Immature natural killer cell (primary cell): ENCODE results near the gene DHCR24. TPM values are rescaled to one million over a fixed set of nuclear protein-coding genes. Genes with fewer than 3 reads are reported as not detected.

Experiments used
- DNase-seq, 3 donors: peaks; one replicate each; pipeline ENCODE4 v3.0.0; 2022; ENCODE audit warnings: mixed read lengths in 1 of 3
- H3K27ac Mint-ChIP-seq, 6 donors: one replicate each; pipeline ENCODE4 v1.8.0; 2020; ENCODE audit warnings: mixed read lengths in 6 of 6, mild to moderate bottlenecking in 5 of 6, inconsistent platforms in 4 of 6, moderate library complexity in 3 of 6
- H3K27me3 Mint-ChIP-seq, 3 donors: one replicate each; pipeline ENCODE4 v1.8.0; 2020 to 2021; ENCODE audit warnings: low read depth in 3 of 3, mild to moderate bottlenecking in 3 of 3, mixed read lengths in 3 of 3, moderate library complexity in 3 of 3, inconsistent platforms in 1 of 3
- H3K36me3 Mint-ChIP-seq, 3 donors: one replicate each; pipeline ENCODE4 v1.8.0; 2020; ENCODE audit warnings: mixed read lengths in 3 of 3, inconsistent platforms in 2 of 3, mild to moderate bottlenecking in 2 of 3
- H3K4me1 Mint-ChIP-seq, 2 donors: one replicate each; pipeline ENCODE4 v1.8.0; 2020; ENCODE audit warnings: inconsistent platforms in 2 of 2, mild to moderate bottlenecking in 2 of 2, mixed read lengths in 2 of 2, moderate library complexity in 1 of 2
- H3K4me3 Mint-ChIP-seq, 5 donors: one replicate each; pipeline ENCODE4 v1.8.0; 2020; ENCODE audit warnings: mild to moderate bottlenecking in 5 of 5, mixed read lengths in 5 of 5, inconsistent platforms in 3 of 5, moderate library complexity in 3 of 5
- H3K9me3 Mint-ChIP-seq, 6 donors: one replicate each; pipeline ENCODE4 v1.8.0; 2020; ENCODE audit warnings: mild to moderate bottlenecking in 6 of 6, mixed read lengths in 6 of 6, inconsistent platforms in 4 of 6, moderate library complexity in 3 of 6
- polyA plus RNA-seq, 3 donors: library from polyadenylated mRNA; unstranded; fragments of 300-500 nt; fragmentation: Illumina TruSeq; gene quantifications; one replicate each; pipeline ENCODE4 v1.2.3, GENCODE V29; 2021

The DHCR24 gene
- polyA plus RNA-seq, 3 donors from 2014 or later: 15.4 to 23.8 (median 17.0) TPM

- Mint-ChIP-seq H3K4me1 (peaks cover 0 to 2% of the 10 kb centered on the region in 2 donors), H3K27me3 (peaks cover 0 to 2% (median 0%) of the 10 kb centered on the region in 3 donors), H3K9me3 (no peaks in the 10 kb centered on the region), H3K27ac (peak overlapping the region in 1 of 6 donors; percentile 4), H3K36me3 (peaks cover 2 to 30% (median 13%) of the 10 kb centered on the region in 3 donors), H3K4me3 (no peak overlapping the region)
- no peak for DNase-seq
These were observed 33.8 kb downstream of the DHCR24 start for GRCh38 chr1:54853096-54853792.

- Mint-ChIP-seq H3K9me3 (no peaks in the 10 kb centered on the region), H3K36me3 (peaks cover 4 to 30% (median 14%) of the 10 kb centered on the region in 3 donors), H3K27me3 (peaks cover 0 to 2% (median 0%) of the 10 kb centered on the region in 3 donors), H3K4me3 (no peak overlapping the region), H3K27ac (no peak overlapping the region), H3K4me1 (no peaks in the 10 kb centered on the region)
- no peak for DNase-seq
These were observed 35.0 kb downstream of the DHCR24 start for GRCh38 chr1:54851936-54852524.

- no peak for DNase-seq
- no peak overlapping the region for H3K27ac Mint-ChIP-seq
- H3K36me3 Mint-ChIP-seq: peaks cover 4 to 30% (median 10%) of the 10 kb centered on the region in 3 donors
- H3K27me3 Mint-ChIP-seq: peaks cover 0 to 2% (median 0%) of the 10 kb centered on the region in 3 donors
- no peaks in the 10 kb centered on the region for H3K9me3 Mint-ChIP-seq
- H3K4me1 Mint-ChIP-seq: no peaks in the 10 kb centered on the region
- no peak overlapping the region for H3K4me3 Mint-ChIP-seq
These were observed 35.6 kb downstream of the DHCR24 start for GRCh38 chr1:54851406-54851805.

GRCh38 chr1:54850737-54851136 is 36.3 kb downstream of the DHCR24 start:
- Mint-ChIP-seq H3K4me3 (no peak overlapping the region), H3K27me3 (no peaks in the 10 kb centered on the region), H3K36me3 (peaks cover 4 to 27% (median 10%) of the 10 kb centered on the region in 3 donors), H3K4me1 (no peaks in the 10 kb centered on the region), H3K9me3 (no peaks in the 10 kb centered on the region), H3K27ac (peak overlapping the region in 1 of 6 donors; percentile 7)
- no peak for DNase-seq

- peaks cover 4 to 27% (median 10%) of the 10 kb centered on the region in 3 donors for H3K36me3 Mint-ChIP-seq
- no peaks in the 10 kb centered on the region for H3K27me3 Mint-ChIP-seq
- H3K4me3 Mint-ChIP-seq: no peak overlapping the region
- H3K4me1 Mint-ChIP-seq: no peaks in the 10 kb centered on the region
- no peak for DNase-seq
- no peaks in the 10 kb centered on the region for H3K9me3 Mint-ChIP-seq
- H3K27ac Mint-ChIP-seq: peak overlapping the region in 1 of 6 donors; percentile 7
These were observed 36.8 kb downstream of the DHCR24 start for GRCh38 chr1:54850069-54850730.

- no peaks in the 10 kb centered on the region for H3K27me3 Mint-ChIP-seq
- no peaks in the 10 kb centered on the region for H3K4me1 Mint-ChIP-seq
- H3K9me3 Mint-ChIP-seq: no peaks in the 10 kb centered on the region
- H3K4me3 Mint-ChIP-seq: no peak overlapping the region
- peak overlapping the region in 1 of 6 donors; percentile 16 for H3K27ac Mint-ChIP-seq
- DNase-seq: no peak
- H3K36me3 Mint-ChIP-seq: peaks cover 4 to 27% (median 10%) of the 10 kb centered on the region in 3 donors
These were observed 37.6 kb downstream of the DHCR24 start for GRCh38 chr1:54849219-54850068.

- no peak for DNase-seq
- peaks cover 9 to 23% (median 13%) of the 10 kb centered on the region in 3 donors for H3K36me3 Mint-ChIP-seq
- H3K27me3 Mint-ChIP-seq: peaks cover 0 to 3% (median 0%) of the 10 kb centered on the region in 3 donors
- H3K4me1 Mint-ChIP-seq: no peaks in the 10 kb centered on the region
- no peak overlapping the region for H3K4me3 Mint-ChIP-seq
- peak overlapping the region in 1 of 6 donors; percentile 17 for H3K27ac Mint-ChIP-seq
- no peaks in the 10 kb centered on the region for H3K9me3 Mint-ChIP-seq
These were observed 38.7 kb downstream of the DHCR24 start for GRCh38 chr1:54848134-54848948.

GRCh38 chr1:54846716-54847284 is 40.2 kb downstream of the DHCR24 start:
- H3K36me3 Mint-ChIP-seq: peaks cover 17 to 30% (median 22%) of the 10 kb centered on the region in 3 donors
- no peak for DNase-seq
- peaks cover 0 to 3% (median 0%) of the 10 kb centered on the region in 3 donors for H3K27me3 Mint-ChIP-seq
- H3K4me3 Mint-ChIP-seq: no peak overlapping the region
- peak overlapping the region in 1 of 6 donors; percentile 46 for H3K27ac Mint-ChIP-seq
- no peaks in the 10 kb centered on the region for H3K4me1 Mint-ChIP-seq
- no peaks in the 10 kb centered on the region for H3K9me3 Mint-ChIP-seq

GRCh38 chr1:54846301-54846700 is 40.7 kb downstream of the DHCR24 start:
- no peaks in the 10 kb centered on the region for H3K9me3 Mint-ChIP-seq
- peaks cover 18 to 35% (median 22%) of the 10 kb centered on the region in 3 donors for H3K36me3 Mint-ChIP-seq
- no peak overlapping the region for H3K4me3 Mint-ChIP-seq
- DNase-seq: no peak
- no peaks in the 10 kb centered on the region for H3K4me1 Mint-ChIP-seq
- peaks cover 0 to 3% (median 0%) of the 10 kb centered on the region in 3 donors for H3K27me3 Mint-ChIP-seq
- H3K27ac Mint-ChIP-seq: peak overlapping the region in 1 of 6 donors; percentile 23

GRCh38 chr1:54845772-54846171 is 41.2 kb downstream of the DHCR24 start:
- Mint-ChIP-seq H3K27me3 (peaks cover 0 to 3% (median 0%) of the 10 kb centered on the region in 3 donors), H3K36me3 (peaks cover 22 to 40% (median 23%) of the 10 kb centered on the region in 3 donors), H3K9me3 (no peaks in the 10 kb centered on the region), H3K27ac (no peak overlapping the region), H3K4me3 (no peak overlapping the region), H3K4me1 (no peaks in the 10 kb centered on the region)
- no peak for DNase-seq

- no peak for DNase-seq
- H3K36me3 Mint-ChIP-seq: peaks cover 22 to 46% (median 26%) of the 10 kb centered on the region in 3 donors
- no peaks in the 10 kb centered on the region for H3K4me1 Mint-ChIP-seq
- peak overlapping the region in 1 of 6 donors; percentile 55 for H3K27ac Mint-ChIP-seq
- no peaks in the 10 kb centered on the region for H3K9me3 Mint-ChIP-seq
- no peak overlapping the region for H3K4me3 Mint-ChIP-seq
- H3K27me3 Mint-ChIP-seq: peaks cover 0 to 3% (median 0%) of the 10 kb centered on the region in 3 donors
These were observed 42.4 kb downstream of the DHCR24 start for GRCh38 chr1:54844564-54844963.

GRCh38 chr1:54843449-54843848 is 43.5 kb downstream of the DHCR24 start:
- no peak for DNase-seq
- H3K27ac Mint-ChIP-seq: no peak overlapping the region
- no peaks in the 10 kb centered on the region for H3K4me1 Mint-ChIP-seq
- peaks cover 25 to 45% (median 26%) of the 10 kb centered on the region in 3 donors for H3K36me3 Mint-ChIP-seq
- H3K27me3 Mint-ChIP-seq: peaks cover 0 to 3% (median 0%) of the 10 kb centered on the region in 3 donors
- no peaks in the 10 kb centered on the region for H3K9me3 Mint-ChIP-seq
- H3K4me3 Mint-ChIP-seq: no peak overlapping the region
